HG03342 (cell line): ENCODE measurements around the gene C1D.

Experiments
- ATAC-seq: cut with Tn5 transposase; IDR thresholded peaks from one replicate; pipeline ENCODE4 v1.9.1; 2021; ENCODE audit warnings: mild to moderate bottlenecking, moderate library complexity; ENCODE audit not compliant: unreplicated experiment

Gene C1D

DNA sequence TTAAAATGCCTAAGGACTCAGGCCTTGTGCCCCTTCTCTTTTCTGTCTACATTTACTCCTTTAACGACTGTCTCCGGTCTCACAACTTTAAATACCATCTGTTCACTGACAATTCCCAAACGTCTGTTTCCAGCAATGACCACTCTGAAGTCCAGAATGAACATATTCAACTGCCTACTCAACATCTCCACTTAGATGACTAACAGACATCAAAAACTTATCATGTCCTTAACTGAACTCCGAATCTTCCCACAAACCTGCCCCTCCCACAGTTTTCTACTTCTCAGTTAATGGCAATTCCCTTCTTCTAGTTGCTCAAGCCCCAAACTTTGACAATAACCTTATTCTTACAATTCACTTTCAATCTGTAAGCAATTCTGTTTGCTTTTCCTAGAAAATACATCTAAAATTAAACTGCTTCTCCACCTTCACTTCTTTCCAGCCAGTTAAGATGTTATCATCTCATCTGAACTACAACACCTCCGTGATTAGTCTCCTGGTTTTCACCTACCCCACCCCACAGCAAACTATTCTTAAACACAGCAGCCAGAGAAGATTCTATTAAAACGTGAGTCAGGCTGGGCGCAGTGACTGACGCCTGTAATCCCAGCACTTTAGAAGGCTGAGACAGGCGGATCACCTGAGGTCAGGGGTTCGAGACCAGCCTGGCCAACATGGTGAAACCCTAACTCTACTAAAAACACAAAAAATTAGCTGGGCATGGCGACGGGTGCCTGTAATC, 2.8 kb downstream of the C1D start:
- ATAC-seq, result no peak

DNA sequence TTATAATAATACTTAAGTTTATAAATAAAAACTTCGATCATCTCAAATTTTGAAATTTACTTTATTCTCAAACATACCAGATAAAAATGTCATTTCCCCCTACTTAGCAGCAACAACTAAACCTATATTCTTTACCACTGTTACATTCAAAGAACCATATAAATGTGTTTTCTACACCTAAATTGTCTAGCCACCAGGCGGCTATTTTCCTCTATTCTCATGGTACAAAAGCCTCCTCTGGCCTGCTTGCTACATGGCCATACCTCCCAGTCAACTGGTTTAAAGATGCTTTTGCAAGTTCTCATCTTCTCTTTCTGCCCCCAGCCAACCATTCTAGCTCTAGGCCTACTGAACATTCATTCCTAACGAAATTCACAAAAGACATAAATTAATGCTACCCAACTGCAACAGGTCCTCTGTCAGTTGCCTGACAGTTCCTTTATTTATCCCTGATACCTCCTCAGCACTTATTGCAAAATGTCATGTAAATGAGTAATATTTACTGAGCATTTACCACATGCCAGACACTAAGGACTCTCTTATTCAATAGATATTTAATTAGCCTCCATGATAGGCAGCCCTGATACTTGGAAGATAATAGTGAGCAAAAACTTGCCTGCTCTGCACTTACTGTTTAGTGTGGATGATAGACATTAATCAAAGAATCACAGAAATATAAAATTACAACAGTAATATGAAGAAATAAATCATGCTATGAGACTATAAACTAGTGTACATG, 5.0 kb downstream of the C1D start:
- no peak for ATAC-seq

DNA sequence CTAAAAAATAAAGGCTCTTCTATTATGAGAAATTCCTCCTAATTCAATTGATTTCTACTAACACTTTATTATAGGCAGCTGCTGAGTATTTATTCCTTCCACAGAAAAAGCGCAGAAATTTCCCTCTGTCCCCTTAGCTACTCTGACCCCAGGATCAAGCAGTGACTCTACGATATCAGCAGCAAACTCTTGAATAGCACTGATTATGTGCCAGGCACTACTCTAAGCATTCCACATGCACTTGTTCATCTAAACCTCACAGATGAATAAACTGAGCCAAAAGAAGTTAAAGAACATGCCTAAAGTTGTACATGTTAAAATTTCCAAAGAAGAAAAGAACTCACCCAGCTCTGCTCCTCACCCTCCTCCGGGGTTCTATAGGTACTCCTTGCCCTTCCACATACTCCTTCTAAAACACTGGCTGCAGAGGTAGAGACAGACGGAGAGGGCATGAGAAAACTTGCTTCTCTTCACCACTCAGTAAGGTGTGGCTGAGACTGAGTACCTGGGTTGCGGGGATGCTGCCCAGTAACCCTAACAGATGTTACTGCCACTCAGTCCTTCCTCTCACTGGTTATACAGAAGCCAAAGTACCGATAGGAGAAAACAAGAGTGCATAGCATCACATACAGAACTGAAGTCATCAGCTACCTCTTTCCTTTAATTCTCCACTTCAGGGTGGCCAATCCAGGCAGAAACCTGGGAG, 9.9 kb downstream of the C1D start:
- no peak for ATAC-seq

DNA sequence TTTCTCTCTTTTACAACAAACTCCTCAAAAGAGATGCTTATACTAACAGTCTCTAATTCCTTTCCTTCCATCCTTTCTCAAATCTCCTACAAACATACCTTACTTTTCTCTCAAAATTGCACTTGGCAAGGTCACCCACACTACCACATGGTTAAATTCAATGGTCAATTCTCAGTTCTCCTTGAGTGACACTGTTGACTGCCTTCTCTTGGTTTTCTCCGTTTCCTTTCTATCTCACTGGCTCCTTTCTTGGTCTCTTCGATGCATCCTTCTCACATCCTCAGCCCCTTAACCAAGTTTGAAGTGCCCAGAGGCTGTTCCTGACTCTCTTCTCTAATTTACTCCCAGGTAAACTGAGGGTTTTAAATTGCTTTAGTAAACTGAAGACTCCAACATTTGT, 12.5 kb downstream of the C1D start:
- ATAC-seq, result no peak

DNA sequence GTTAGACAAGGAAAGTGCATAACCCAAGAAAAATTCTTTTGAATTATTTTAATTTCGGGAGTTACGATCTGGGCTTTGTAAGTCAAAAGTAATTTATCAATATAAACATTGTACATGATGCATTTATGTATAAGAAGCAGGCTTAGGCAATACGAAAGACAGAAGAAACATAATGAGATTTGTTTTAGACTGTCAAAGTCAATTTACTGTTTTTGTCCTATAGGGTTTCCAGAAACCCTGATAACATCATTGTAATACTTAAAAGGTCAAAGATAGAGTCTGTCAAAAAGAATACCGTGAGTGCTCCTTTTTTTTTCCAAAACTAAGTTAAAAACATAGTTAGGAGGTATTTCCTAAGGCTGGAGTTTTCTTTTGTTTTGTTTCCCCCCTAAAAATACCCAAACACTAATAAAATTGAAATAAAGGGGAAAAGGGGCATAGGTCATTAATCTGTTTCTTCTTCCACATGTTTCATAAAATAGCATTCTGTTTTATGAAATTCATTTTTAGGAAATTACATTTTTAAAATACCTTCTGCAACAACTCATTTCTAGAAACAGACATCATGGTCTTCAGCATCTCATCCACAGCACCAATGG, 16.1 kb downstream of the C1D start:
- no peak for ATAC-seq

DNA sequence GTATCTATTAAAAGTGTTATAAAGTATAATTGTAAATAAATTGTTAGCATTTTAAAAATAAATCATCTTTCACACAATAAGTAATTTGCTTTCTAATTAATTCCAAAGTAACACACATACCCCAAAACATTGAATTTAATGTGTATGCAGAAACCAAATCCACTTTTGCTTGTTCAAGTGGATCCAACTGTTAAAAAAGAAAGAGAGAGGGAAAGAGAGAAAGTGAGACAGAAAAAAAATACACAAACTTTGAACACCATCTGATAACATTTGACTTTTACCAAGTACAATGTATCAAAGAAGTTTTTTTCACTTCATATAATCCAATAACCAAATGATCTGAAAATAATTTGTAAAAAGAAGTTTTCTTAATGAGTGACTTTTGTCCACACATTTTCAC, 16.6 kb downstream of the C1D start:
- ATAC-seq, result no peak

DNA sequence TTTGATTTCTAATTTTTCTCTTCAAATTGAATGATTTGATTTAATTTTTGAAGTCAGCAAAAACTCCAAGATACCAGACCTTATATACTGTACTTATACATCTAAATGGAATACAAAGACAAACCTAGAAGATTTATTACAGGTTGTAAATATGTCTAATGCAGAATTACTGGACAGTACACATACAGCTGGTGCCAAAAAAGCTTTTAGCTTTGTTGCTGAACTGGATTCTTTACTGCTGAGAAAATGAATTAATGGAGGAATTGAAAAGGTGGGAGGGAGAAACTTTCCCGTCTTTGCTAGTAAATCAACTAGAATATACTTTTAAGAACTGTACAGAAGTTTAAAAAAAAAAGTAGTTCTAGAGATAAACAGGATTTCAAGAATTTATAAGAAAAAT, 17.5 kb downstream of the C1D start:
- ATAC-seq, result no peak

DNA sequence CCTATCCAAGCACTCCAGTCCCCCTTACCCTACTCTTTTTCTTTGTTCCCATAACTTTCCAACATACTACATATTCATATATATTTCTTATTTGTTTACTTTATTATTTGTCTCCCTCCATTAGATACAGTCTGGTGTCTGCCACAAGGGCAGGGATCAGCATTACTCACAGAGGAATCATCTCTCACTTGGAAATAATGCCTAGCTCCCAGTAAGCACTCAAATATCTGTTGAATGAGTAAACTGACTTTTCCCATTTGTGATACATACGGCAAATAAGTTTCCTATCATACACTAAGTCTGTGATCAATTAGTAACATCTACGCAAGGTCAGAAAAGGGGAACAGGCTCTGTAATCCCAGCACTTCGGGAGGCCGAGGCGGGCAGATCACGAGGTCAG, 18.7 kb downstream of the C1D start:
- ATAC-seq, result no peak

DNA sequence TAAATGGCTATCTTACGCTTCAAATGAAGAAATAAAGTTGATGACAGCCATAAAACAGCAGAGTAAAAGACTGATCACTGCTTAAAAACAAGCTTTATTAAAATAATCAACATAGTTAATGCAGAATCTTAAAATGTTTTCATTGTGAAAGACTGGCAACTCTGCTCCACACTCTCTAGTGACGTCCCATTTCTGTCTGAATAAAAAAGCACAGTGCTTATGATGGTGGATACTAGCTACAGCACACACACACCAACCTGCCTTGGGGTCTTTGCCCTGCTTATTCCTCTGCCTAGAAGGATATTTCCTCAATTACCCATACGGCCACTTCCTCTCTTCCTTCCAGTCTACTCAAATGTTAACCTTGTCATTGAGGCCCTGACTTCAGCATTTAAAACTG, 19.1 kb downstream of the C1D start:
- ATAC-seq, result no peak

DNA sequence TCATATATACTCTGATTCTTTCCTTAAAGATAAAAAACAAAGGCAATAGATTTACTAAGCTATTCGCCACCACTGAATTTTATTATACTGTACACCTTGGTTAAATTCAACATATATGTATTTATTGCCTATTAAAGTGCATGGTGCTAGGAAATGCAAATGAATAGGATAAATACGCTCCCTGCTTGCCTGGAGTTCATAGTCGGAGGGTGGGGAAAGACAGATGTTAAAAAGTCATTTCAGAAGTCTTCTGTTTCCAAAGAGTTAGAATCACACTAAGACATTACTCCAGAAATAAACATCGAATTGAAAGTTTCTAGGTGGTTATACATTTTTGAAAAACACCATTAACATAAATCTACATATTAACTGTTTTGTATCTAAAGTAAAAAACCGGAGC, 19.8 kb downstream of the C1D start:
- no peak for ATAC-seq

DNA sequence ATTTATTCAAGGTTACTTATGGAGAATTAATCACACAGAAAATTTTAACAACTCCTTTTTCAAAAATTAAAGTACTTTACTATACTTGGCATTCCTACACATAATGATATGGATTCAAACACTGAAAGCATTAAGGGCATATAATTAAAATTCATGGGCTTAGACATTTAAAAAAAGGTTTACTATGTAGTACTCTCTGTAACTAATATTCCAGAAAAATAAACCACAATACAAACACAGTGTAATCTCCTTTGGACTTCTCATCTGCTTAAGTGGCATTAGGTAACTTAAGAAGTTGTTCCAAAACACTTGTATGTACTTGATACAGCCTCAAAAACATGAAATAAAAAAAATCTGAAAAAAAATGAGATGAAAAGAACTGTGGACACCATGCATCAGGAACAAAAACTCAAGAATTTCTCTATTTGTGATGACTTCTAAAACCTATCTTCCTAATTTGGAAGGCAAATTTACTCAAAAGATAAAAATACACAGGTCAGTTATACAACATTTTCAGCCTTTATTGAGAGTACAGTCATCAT, 21.0 kb downstream of the C1D start:
- ATAC-seq, result no peak

DNA sequence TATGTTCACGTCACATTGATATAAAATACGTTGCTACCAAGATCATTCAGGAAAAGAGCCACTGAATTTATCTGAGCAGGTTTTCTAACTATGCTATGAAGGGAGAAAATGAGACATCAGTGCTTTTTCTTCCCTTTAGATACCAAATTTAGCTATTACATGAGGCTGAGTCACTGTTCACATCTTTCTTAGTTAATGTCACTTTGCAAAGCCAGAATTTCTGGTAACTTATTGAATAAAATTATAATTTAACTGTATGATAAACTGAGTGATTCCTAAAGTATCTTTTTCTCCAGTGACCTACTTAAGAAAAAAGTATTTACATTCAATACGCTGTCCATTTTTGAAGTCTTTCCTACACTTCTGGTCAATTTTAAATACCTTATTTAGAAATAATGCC, 22.7 kb downstream of the C1D start:
- no peak for ATAC-seq

DNA sequence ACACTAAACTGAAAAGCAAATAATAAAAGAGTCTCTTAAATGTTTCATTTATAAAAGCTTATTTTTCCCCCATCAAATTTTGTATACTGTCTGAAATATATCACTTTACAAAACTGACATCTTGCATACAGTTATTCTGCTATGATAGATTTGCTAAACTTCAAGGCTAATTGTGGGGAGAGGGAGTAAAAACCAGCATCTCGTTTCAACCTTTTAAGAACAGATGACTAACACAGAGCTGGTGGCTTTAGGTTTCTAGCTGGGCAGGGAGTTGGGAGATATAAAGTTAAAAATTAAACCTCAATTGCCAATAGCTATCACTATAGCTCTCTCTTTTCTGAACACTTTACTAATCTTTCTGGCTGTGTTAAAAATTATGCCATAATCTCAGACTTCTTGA, 23.5 kb downstream of the C1D start:
- ATAC-seq, result no peak

DNA sequence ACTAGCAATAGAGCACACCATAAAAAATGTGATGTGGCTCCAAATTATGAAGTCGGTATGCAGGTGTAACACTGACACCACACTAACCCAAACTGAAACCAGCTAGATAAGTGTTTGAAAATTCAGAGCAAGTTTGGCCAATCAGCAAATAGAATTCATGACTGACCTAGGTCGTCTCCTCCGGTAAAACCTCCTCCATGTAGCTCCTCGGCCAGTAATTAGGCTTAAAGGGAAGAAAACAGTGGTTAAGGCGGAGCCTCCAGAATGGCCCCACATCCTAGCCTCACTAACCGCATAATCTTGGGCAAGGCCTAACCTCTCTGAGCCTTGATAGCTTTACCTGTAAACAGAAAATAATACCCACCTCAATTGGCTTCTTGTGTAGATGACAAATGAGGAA, 30.1 kb downstream of the C1D start:
- no peak for ATAC-seq

DNA sequence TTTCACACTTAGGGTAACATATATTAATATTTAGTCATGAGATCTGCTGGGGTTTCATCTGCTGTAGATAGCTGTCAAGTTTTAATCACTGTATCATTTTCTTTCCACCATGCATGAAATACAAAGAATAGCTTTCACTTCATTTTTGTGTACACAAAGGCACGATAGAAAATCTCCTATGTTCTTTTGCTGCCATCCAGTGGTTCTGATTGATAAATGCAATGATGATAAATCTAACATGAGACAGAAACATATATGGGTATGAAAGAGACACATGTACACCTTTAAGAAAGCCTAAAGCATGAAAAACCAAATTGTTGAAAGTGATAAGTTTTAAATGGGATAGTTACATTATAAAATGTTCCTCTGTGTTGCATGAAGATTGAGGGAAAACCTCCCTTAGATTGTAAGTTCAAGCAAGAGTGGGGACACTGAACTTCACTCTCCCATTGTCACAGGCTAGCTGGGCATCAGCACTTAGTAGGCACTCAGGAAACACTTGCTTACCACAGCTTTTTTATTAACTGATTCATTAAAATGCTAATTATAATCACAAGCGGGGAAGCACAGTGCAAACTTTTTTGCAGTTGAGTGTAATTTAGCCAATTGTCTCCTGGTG, 31.2 kb downstream of the C1D start:
- peak; percentile 79 for ATAC-seq

DNA sequence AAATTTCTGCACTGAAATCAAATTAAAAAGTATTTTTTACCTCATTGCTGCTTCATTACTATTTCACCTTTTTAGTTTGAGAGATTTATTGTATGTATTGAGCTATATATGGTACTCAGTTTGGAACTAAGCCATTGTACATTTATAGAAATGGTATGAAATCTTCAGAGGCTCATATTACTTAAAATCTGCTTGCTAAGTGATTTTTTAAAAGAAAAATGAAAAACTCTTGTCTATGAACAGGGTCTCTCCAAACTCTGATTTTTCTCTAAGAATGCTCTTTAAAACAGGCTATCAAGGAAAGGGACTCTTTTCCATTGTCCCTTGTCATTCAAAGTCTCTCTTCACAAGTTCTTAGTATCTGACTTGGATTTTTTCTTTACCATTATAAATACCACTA, 31.8 kb downstream of the C1D start:
- ATAC-seq, result no peak

DNA sequence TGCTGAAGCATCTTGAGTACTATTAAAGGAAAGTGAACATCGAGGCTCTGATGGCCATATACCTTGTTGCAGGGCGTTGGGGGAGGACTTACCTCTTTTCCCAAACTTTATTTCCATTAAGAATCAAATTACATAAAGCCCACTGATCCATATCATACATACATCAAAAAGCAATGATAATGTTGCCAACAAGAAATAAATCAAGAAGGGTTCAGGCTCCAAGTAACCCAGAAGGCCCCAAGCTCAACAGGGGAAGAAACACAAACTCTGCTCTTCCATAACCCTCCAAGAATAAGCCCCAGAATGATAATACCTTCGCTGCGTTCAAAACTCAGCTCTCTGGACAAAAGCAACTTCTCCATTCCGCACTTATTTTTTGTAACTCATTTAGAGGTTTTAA, 32.3 kb downstream of the C1D start:
- no peak for ATAC-seq

DNA sequence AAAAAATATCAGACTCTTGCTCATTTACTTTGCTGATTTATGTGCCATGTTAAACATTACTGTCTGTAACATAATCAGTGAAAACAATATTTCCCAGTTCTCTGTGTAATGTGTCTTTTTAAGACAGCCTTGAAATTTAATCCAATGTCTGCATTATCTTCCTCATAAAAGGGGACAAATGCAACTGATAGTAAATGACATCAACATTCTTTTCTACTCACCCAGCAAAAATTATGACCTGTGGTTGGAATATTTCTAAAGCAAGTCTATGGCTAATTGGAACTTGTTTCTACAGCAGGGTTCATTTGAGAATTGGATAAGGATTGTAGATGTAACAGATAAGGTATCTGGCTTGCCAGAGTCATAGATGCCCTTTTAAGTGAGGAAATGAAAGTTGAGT, 34.8 kb downstream of the C1D start:
- no peak for ATAC-seq

DNA sequence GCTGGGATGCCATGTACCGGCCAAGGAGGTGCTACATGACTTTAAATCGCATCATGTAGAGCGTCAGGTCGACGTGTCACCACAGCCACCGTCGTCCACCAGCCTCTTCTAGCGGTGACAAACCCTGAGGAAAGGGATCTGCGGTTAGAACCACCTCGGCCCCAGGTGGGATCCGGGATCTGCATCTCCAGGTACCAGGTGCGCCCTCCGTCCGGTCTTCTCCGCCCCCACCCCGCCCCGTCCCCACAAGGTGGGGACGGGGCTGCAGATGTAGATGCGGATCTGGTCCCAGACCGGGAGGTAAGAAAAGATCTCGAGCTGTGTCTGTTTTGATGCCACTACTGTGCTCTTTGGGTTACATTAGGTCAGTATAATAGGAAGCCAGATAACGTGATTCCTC, 38.4 kb downstream of the C1D start:
- no peak for ATAC-seq

DNA sequence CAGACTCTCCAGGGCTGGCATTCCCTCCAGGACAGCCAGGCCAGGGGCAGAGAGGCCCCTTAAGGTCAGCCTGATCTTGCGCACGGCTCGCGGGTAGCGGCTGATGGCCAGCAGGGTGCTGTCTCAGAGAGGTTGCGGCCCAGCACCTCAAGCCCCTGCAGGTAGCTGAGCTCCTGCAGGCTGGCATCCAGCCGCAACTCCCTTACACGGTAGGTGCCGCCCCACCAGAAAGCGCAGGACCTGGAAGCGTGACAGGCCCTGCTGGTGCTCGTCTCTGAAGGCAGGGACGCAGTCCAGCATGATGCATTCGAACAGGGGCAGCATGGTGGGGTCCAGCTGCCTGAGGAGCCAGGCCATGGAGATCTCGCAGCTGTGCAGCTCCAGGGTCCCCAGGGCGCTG, 38.9 kb downstream of the C1D start:
- ATAC-seq, result no peak

DNA sequence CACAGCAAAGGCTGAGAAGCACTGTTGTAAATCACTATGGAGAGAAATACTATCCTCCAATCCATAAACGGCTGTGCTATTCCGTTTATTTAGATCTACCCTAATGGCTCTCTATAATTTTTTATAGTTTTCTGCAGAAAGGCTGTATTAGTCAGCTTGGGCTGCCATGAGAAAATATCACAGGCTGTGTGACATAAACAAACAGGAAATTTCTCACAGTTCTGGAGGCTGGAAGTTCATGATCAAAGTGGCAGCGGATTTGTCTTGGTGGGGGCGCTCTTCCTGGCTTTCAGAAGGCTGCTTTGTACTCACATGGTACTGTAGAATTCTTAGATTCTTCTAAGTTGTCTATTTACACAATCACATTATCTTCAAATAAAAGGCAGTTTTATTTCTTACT, 44.1 kb downstream of the C1D start:
- ATAC-seq, result no peak
